GM12865 (cell line): ENCODE results near the gene UBR1.

ENCODE experiments used
- DNase-seq: peaks from one replicate; pipeline ENCODE4 v3.0.0; 2010; ENCODE audit warnings: low read depth
- H3K4me3 ChIP-seq: 2 replicates; pipeline ENCODE4 v1.5.1; 2011; ENCODE audit warnings: mild to moderate bottlenecking, low read depth, low read length, control low read depth
- CTCF ChIP-seq: IDR thresholded peaks from 2 replicates; pipeline ENCODE4 v1.5.1; 2011; ENCODE audit warnings: low read length, control low read depth, low read depth, inconsistent platforms; ENCODE audit not compliant: insufficient read depth; ENCODE audit errors: missing control alignments

Gene UBR1

GRCh38 chr15:43099105-43099845 lies 6.6 kb downstream of the UBR1 start:
- no peak for TF ChIP-seq CTCF

GRCh38 chr15:43096411-43096810 lies 9.4 kb downstream of the UBR1 start:
- DNase-seq = no peak
- no peak overlapping the region for H3K4me3 ChIP-seq
- no peak for TF ChIP-seq CTCF

More at GRCh38 chr15:43099105-43099845, 6.6 kb downstream of the UBR1 start:
- DNase-seq = no peak
- H3K4me3 ChIP-seq = no peak overlapping the region

- DNase-seq = no peak
- no peak overlapping the region for H3K4me3 ChIP-seq
- no peak for TF ChIP-seq CTCF
Measured at GRCh38 chr15:43095708-43096347, 10.0 kb downstream of the UBR1 start.

GRCh38 chr15:43095243-43095642 lies 10.6 kb downstream of the UBR1 start:
- no peak for DNase-seq
- no peak for TF ChIP-seq CTCF

GRCh38 chr15:43094416-43095030 lies 11.3 kb downstream of the UBR1 start:
- no peak overlapping the region for H3K4me3 ChIP-seq
- TF ChIP-seq CTCF = no peak
- DNase-seq = no peak

More at GRCh38 chr15:43095243-43095642, 10.6 kb downstream of the UBR1 start:
- no peak overlapping the region for H3K4me3 ChIP-seq

GRCh38 chr15:43093026-43093425 lies 12.8 kb downstream of the UBR1 start:
- DNase-seq = peak; percentile 2
- no peak for TF ChIP-seq CTCF

More at GRCh38 chr15:43093026-43093425, 12.8 kb downstream of the UBR1 start:
- H3K4me3 ChIP-seq = no peak overlapping the region
